ENCODE data around the gene BMPR1B.
"Not testable (repeated sequence)": the region's sequence is repeated elsewhere in the genome, so short reads cannot be mapped to it uniquely, and the experiment has no call there.

Gene BMPR1B

GRCh38 chr4:95158626-95159025 lies 400.9 kb downstream of the BMPR1B start:
- no peaks in the 10 kb centered on the region for H3K27me3 ChIP-seq (ENCODE audit: control insufficient read depth, insufficient read depth, low read length)
- no peaks in the 10 kb centered on the region for H3K36me3 ChIP-seq (ENCODE audit: control insufficient read depth, low read depth, low read length)
- H3K9me3 ChIP-seq (ENCODE audit: control insufficient read depth, low read depth, low read length), result no peaks in the 10 kb centered on the region
- no peak overlapping the region for H3K4me3 ChIP-seq (ENCODE audit: low read length)
- H3K4me1 ChIP-seq (ENCODE audit: control insufficient read depth, low read depth, low read length), result peaks cover 9% of the 10 kb centered on the region
- H3K27ac ChIP-seq (ENCODE audit: low read length), result no peak overlapping the region
- no peak overlapping the region for H3K9ac ChIP-seq (ENCODE audit: low read length)

GRCh38 chr4:95159384-95159783 lies 401.6 kb downstream of the BMPR1B start:
- H3K36me3 ChIP-seq (ENCODE audit: control insufficient read depth, low read depth, low read length), result no peaks in the 10 kb centered on the region

GRCh38 chr4:95161781-95162469 lies 404.2 kb downstream of the BMPR1B start:
- Histone ChIP-seq H3K27ac (ENCODE audit: low read length) (no peak overlapping the region), H3K4me1 (ENCODE audit: control insufficient read depth, low read depth, low read length) (peaks cover 9% of the 10 kb centered on the region), H3K9me3 (ENCODE audit: control insufficient read depth, low read depth, low read length) (no peaks in the 10 kb centered on the region), H3K4me3 (ENCODE audit: low read length) (no peak overlapping the region), H3K27me3 (ENCODE audit: control insufficient read depth, insufficient read depth, low read length) (no peaks in the 10 kb centered on the region), H3K9ac (ENCODE audit: low read length) (no peak overlapping the region), H3K36me3 (ENCODE audit: control insufficient read depth, low read depth, low read length) (no peaks in the 10 kb centered on the region)

More at GRCh38 chr4:95159384-95159783, 401.6 kb downstream of the BMPR1B start:
- Histone ChIP-seq H3K27me3 (ENCODE audit: control insufficient read depth, insufficient read depth, low read length) (no peaks in the 10 kb centered on the region), H3K4me3 (ENCODE audit: low read length) (no peak overlapping the region), H3K27ac (ENCODE audit: low read length) (no peak overlapping the region), H3K9me3 (ENCODE audit: control insufficient read depth, low read depth, low read length) (no peaks in the 10 kb centered on the region), H3K9ac (ENCODE audit: low read length) (no peak overlapping the region), H3K4me1 (ENCODE audit: control insufficient read depth, low read depth, low read length) (peaks cover 9% of the 10 kb centered on the region)

- peaks cover 9% of the 10 kb centered on the region for H3K4me1 ChIP-seq (ENCODE audit: control insufficient read depth, low read depth, low read length)
- no peaks in the 10 kb centered on the region for H3K27me3 ChIP-seq (ENCODE audit: control insufficient read depth, insufficient read depth, low read length)
- H3K4me3 ChIP-seq (ENCODE audit: low read length), result no peak overlapping the region
- H3K27ac ChIP-seq (ENCODE audit: low read length), result no peak overlapping the region
- H3K9ac ChIP-seq (ENCODE audit: low read length), result no peak overlapping the region
- no peaks in the 10 kb centered on the region for H3K36me3 ChIP-seq (ENCODE audit: control insufficient read depth, low read depth, low read length)
- H3K9me3 ChIP-seq (ENCODE audit: control insufficient read depth, low read depth, low read length), result no peaks in the 10 kb centered on the region
Measured at GRCh38 chr4:95162867-95163266, 405.1 kb downstream of the BMPR1B start.

DNA sequence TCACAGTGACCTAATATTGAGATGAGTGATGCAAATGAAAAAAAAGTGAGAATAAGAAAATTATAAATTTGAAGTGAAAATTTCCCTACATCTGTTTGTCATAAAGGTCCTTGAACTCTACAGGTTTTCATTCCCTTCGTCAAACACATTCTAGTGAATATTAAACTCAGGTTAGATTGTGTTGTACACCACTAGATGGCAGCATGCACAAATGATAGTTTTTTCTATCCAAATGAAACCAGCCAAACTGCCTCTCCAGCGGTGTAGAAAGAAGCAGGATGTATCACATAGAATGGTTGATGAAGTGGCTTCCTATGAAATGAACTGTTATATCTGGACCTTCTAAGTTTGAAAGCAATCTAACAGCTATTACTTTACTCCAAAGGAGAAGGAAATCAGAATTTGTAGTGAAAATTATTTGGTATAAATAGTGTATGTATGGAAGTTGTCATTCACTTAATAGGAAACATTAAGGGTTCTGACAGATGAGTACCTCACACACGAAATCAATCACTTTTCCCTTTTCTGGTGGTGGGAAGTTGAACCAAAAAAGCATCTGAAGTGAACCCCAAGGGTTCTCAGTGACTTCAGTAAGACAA lies 408.3 kb downstream of the BMPR1B start:
- H3K9me3 ChIP-seq (ENCODE audit: control insufficient read depth, low read depth, low read length), result no peaks in the 10 kb centered on the region
- no peak overlapping the region for H3K4me3 ChIP-seq (ENCODE audit: low read length)
- no peaks in the 10 kb centered on the region for H3K4me1 ChIP-seq (ENCODE audit: control insufficient read depth, low read depth, low read length)
- H3K9ac ChIP-seq (ENCODE audit: low read length), result no peak overlapping the region
- H3K27ac ChIP-seq (ENCODE audit: low read length), result no peak overlapping the region
- H3K36me3 ChIP-seq (ENCODE audit: control insufficient read depth, low read depth, low read length), result no peaks in the 10 kb centered on the region
- H3K27me3 ChIP-seq (ENCODE audit: control insufficient read depth, insufficient read depth, low read length), result no peaks in the 10 kb centered on the region

DNA sequence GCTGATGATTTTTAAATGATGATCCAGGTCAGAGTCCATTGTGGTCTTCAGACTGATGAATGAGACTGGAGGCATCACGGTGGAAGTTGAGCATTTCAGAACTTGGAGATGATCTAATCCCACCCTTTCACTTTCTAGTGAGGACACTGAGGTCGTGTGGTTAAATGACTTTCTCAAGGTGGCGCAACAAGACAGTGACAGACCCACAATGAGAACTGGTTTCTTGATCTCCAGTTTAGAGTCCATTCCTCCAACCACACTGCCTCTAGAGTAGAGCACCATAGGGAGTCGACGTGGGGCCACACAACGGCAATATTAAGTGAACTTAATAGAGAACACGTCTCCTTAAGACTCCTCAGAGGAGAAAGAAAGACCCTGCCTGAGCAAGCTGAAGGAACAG lies 410.1 kb downstream of the BMPR1B start:
- Histone ChIP-seq H3K36me3 (ENCODE audit: control insufficient read depth, low read depth, low read length) (no peaks in the 10 kb centered on the region), H3K4me1 (ENCODE audit: control insufficient read depth, low read depth, low read length) (no peaks in the 10 kb centered on the region), H3K9ac (ENCODE audit: low read length) (no peak overlapping the region), H3K27me3 (ENCODE audit: control insufficient read depth, insufficient read depth, low read length) (no peaks in the 10 kb centered on the region), H3K4me3 (ENCODE audit: low read length) (no peak overlapping the region), H3K9me3 (ENCODE audit: control insufficient read depth, low read depth, low read length) (no peaks in the 10 kb centered on the region), H3K27ac (ENCODE audit: low read length) (no peak overlapping the region)

GRCh38 chr4:95170176-95170575 lies 412.4 kb downstream of the BMPR1B start:
- Histone ChIP-seq H3K27ac (ENCODE audit: low read length) (no peak overlapping the region), H3K4me3 (ENCODE audit: low read length) (no peak overlapping the region), H3K9me3 (ENCODE audit: control insufficient read depth, low read depth, low read length) (no peaks in the 10 kb centered on the region)

DNA sequence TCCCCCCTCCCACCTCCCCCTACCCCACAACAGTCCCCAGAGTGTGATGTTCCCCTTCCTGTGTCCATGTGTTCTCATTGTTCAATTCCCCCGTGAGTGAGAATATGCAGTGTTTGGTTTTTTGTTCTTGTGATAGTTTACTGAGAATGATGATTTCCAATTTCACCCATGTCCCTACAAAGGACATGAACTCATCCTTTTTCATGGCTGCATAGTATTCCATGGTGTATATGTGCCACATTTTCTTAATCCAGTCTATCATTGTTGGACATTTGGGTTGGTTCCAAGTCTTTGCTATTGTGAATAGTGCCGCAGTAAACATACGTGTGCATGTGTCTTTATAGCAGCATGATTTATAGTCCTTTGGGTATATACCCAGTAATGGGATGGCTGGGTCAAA lies 413.6 kb downstream of the BMPR1B start:
- not testable (repeated sequence) for H3K27ac ChIP-seq (ENCODE audit: low read length); H3K4me1 ChIP-seq (ENCODE audit: control insufficient read depth, low read depth, low read length); H3K4me3 ChIP-seq (ENCODE audit: low read length); H3K36me3 ChIP-seq (ENCODE audit: control insufficient read depth, low read depth, low read length); H3K27me3 ChIP-seq (ENCODE audit: control insufficient read depth, insufficient read depth, low read length); H3K9me3 ChIP-seq (ENCODE audit: control insufficient read depth, low read depth, low read length); H3K9ac ChIP-seq (ENCODE audit: low read length)

More at GRCh38 chr4:95170176-95170575, 412.4 kb downstream of the BMPR1B start:
- H3K4me1 ChIP-seq (ENCODE audit: control insufficient read depth, low read depth, low read length), result no peaks in the 10 kb centered on the region
- H3K9ac ChIP-seq (ENCODE audit: low read length), result no peak overlapping the region
- no peaks in the 10 kb centered on the region for H3K27me3 ChIP-seq (ENCODE audit: control insufficient read depth, insufficient read depth, low read length)
- H3K36me3 ChIP-seq (ENCODE audit: control insufficient read depth, low read depth, low read length), result no peaks in the 10 kb centered on the region

- H3K9me3 ChIP-seq (ENCODE audit: control insufficient read depth, low read depth, low read length), result no peaks in the 10 kb centered on the region
- peaks cover 21% of the 10 kb centered on the region for H3K4me1 ChIP-seq (ENCODE audit: control insufficient read depth, low read depth, low read length)
- H3K27me3 ChIP-seq (ENCODE audit: control insufficient read depth, insufficient read depth, low read length), result peaks cover 6% of the 10 kb centered on the region
- no peak overlapping the region for H3K27ac ChIP-seq (ENCODE audit: low read length)
- H3K9ac ChIP-seq (ENCODE audit: low read length), result no peak overlapping the region
- H3K4me3 ChIP-seq (ENCODE audit: low read length), result no peak overlapping the region
- no peaks in the 10 kb centered on the region for H3K36me3 ChIP-seq (ENCODE audit: control insufficient read depth, low read depth, low read length)
Measured at GRCh38 chr4:95178938-95179337, 421.2 kb downstream of the BMPR1B start.

GRCh38 chr4:95180531-95181242 lies 422.9 kb downstream of the BMPR1B start:
- no peak overlapping the region for H3K9ac ChIP-seq (ENCODE audit: low read length)
- peak overlapping the region; percentile 5 for H3K27ac ChIP-seq (ENCODE audit: low read length)
- no peaks in the 10 kb centered on the region for H3K36me3 ChIP-seq (ENCODE audit: control insufficient read depth, low read depth, low read length)
- no peaks in the 10 kb centered on the region for H3K9me3 ChIP-seq (ENCODE audit: control insufficient read depth, low read depth, low read length)
- peak overlapping the region; percentile 26 for H3K4me3 ChIP-seq (ENCODE audit: low read length)
- H3K4me1 ChIP-seq (ENCODE audit: control insufficient read depth, low read depth, low read length), result peaks cover 21% of the 10 kb centered on the region
- H3K27me3 ChIP-seq (ENCODE audit: control insufficient read depth, insufficient read depth, low read length), result peaks cover 6% of the 10 kb centered on the region

GRCh38 chr4:95181243-95181995 lies 423.7 kb downstream of the BMPR1B start:
- no peaks in the 10 kb centered on the region for H3K9me3 ChIP-seq (ENCODE audit: control insufficient read depth, low read depth, low read length)
- no peak overlapping the region for H3K9ac ChIP-seq (ENCODE audit: low read length)
- H3K27me3 ChIP-seq (ENCODE audit: control insufficient read depth, insufficient read depth, low read length), result peaks cover 6% of the 10 kb centered on the region
- H3K36me3 ChIP-seq (ENCODE audit: control insufficient read depth, low read depth, low read length), result no peaks in the 10 kb centered on the region
- peak overlapping the region; percentile 26 for H3K4me3 ChIP-seq (ENCODE audit: low read length)
- H3K4me1 ChIP-seq (ENCODE audit: control insufficient read depth, low read depth, low read length), result peaks cover 21% of the 10 kb centered on the region
- H3K27ac ChIP-seq (ENCODE audit: low read length), result no peak overlapping the region

Data from iPS-18a (cell line).